ENCODE data around the gene TUB. TPM values are rescaled to one million over a fixed set of nuclear protein-coding genes. Genes with fewer than 3 reads are reported as not detected.

TUB gene, protein sequence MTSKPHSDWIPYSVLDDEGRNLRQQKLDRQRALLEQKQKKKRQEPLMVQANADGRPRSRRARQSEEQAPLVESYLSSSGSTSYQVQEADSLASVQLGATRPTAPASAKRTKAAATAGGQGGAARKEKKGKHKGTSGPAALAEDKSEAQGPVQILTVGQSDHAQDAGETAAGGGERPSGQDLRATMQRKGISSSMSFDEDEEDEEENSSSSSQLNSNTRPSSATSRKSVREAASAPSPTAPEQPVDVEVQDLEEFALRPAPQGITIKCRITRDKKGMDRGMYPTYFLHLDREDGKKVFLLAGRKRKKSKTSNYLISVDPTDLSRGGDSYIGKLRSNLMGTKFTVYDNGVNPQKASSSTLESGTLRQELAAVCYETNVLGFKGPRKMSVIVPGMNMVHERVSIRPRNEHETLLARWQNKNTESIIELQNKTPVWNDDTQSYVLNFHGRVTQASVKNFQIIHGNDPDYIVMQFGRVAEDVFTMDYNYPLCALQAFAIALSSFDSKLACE
- total RNA-seq: 14.9 and 16.3 TPM in 2 replicates
- long read RNA-seq, partial matches to known transcripts: 0 of 9 reads
- long read RNA-seq, other reads (novel, unspliced or antisense): 9 of 9 reads

GRCh38 chr11:8080674-8081590 is at the start of gene TUB:
TUB (plus strand) TSS chr11:8081211; CDS start chr11:8081511, 300 bp downstream.
- DNase-seq (ENCODE audit: low spot score, unreplicated experiment): peak; percentile 22
- Mint-ChIP-seq H3K4me3 (ENCODE audit: low read depth) (peak within 1 kb of the TSS; percentile 75), H3K27ac (peak within 1 kb of the TSS; percentile 42), H3K36me3 (ENCODE audit: insufficient read depth) (no peaks in the 10 kb centered on the region), H3K27me3 (peaks cover 34% of the 10 kb centered on the region), H3K9me3 (ENCODE audit: low read depth) (no peaks in the 10 kb centered on the region), H3K4me1 (ENCODE audit: low read depth) (peaks cover 9% of the 10 kb centered on the region)
- TF ChIP-seq CTCF (IDR thresholded peaks at IDR 0.05; ENCODE audit: unreplicated experiment): no peak

DNA sequence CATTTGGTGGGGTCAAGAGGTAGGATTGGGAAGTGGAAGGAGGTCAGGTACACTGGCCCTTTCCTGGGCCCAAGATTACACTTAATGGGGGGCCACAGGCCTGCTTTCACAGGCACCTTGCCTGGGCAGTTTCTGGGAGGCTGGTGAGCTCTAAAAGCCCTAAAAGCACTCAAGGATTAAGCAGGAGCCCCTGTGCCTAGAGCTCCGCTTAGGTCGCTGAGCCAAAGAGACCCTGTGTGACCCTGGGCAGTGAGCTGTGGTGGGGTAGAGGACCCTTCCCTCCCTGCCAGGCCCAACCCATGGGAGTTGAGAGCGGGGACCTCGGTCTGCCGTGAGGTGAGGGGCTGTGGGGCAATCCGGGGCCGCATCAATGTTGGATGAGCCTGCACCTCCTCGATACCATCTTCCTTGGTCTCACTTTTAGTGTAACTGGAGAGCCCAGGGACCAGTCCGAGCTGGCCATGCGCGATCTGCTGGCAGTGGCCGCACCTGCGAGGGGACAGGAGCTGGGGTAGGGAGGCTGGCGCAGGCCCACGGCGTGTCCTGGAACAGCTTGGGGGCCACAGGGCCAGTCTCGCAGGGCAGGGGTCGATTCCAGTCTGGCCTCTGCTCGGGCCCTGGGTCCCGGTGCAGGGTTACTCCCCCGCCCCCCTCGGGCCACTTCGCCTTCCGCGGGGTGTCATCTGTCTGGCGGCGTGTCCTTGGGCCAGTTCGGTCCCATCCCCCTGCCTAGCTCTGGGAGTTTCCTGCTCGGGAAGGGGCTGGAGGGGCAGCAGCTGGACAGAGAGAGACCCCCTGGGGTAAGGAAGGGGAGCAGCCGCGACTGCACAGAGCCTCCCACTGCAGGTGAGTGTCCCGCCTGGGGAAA is 49.5 kb upstream of the TUB start:
- H3K27ac Mint-ChIP-seq: no peak overlapping the region
- H3K9me3 Mint-ChIP-seq (ENCODE audit: low read depth): no peaks in the 10 kb centered on the region
- no peaks in the 10 kb centered on the region for H3K36me3 Mint-ChIP-seq (ENCODE audit: insufficient read depth)
- peaks cover 37% of the 10 kb centered on the region for H3K27me3 Mint-ChIP-seq
- DNase-seq (ENCODE audit: low spot score, unreplicated experiment): no peak
- no peak overlapping the region for H3K4me3 Mint-ChIP-seq (ENCODE audit: low read depth)
- H3K4me1 Mint-ChIP-seq (ENCODE audit: low read depth): peaks cover 5% of the 10 kb centered on the region
- TF ChIP-seq CTCF (IDR thresholded peaks at IDR 0.05; ENCODE audit: unreplicated experiment): no peak

DNA sequence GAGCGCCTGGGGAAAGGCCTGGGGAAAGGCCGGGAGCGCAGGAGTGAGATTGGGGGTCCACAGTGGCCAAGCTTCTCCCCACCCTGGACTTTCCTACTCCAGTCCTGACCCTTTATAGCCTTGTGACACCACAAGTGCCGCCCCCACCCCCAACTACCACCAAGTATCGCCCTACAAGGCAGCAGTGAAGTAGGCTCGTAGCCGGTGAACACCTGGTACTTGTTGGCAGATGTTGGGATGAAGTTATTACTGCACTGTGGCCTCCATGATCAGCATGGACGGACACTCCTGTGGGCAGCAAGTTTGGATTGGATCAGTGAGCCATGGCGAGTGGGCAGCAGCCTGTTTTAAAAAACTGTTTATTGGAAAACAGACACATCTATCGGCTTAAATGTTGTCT is 48.9 kb upstream of the TUB start:
- Mint-ChIP-seq H3K4me1 (ENCODE audit: low read depth) (peaks cover 5% of the 10 kb centered on the region), H3K4me3 (ENCODE audit: low read depth) (no peak overlapping the region), H3K27ac (no peak overlapping the region), H3K36me3 (ENCODE audit: insufficient read depth) (no peaks in the 10 kb centered on the region), H3K9me3 (ENCODE audit: low read depth) (no peaks in the 10 kb centered on the region), H3K27me3 (peaks cover 41% of the 10 kb centered on the region)
- TF ChIP-seq CTCF (IDR thresholded peaks at IDR 0.05; ENCODE audit: unreplicated experiment): no peak
- DNase-seq (ENCODE audit: low spot score, unreplicated experiment): no peak

DNA sequence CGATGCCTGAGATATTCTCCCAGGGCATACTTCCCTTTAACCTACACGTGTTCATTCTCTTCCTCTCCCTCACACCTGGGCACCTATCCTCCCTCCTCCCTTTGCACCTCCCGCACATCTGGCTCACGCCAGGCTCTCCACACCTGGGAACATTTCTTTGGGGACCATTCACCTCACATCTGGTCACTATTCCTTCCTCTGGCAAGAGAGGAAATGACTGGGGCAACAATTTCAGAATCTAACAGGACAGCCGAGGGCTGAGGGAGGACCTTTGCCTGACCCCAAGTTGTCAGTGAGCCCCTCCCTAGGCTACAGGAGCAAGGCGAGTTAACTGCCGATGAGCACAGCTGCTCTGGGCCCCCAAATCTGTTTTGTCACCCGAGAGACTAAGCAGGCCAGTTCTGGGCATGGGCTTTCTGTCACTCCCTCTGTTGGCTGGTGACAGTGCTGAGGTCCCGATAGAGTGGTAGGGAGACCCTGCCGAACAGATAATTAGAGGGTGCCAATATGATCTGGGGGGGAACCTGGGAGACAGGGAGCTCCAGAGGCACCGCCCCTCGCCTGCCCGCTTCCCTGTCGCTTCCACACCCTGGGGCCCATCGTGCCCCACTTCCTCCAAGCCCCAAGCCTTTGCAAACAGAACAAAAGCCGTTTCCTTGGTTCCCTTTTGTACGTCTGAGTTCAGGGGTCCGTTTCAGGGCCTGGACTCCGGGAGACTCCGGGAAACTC is 48.3 kb upstream of the TUB start:
- TF ChIP-seq CTCF (IDR thresholded peaks at IDR 0.05; ENCODE audit: unreplicated experiment): no peak
- peaks cover 5% of the 10 kb centered on the region for H3K4me1 Mint-ChIP-seq (ENCODE audit: low read depth)
- no peak overlapping the region for H3K27ac Mint-ChIP-seq
- no peaks in the 10 kb centered on the region for H3K9me3 Mint-ChIP-seq (ENCODE audit: low read depth)
- H3K36me3 Mint-ChIP-seq (ENCODE audit: insufficient read depth): no peaks in the 10 kb centered on the region
- H3K4me3 Mint-ChIP-seq (ENCODE audit: low read depth): no peak overlapping the region
- peaks cover 47% of the 10 kb centered on the region for H3K27me3 Mint-ChIP-seq
- no peak for DNase-seq (ENCODE audit: low spot score, unreplicated experiment)

All from progenitor cell of endocrine pancreas (in vitro differentiated cells).